Measurements from ENCODE around the gene DNLZ. TPM values are rescaled to one million over a fixed set of nuclear protein-coding genes. Genes with fewer than 3 reads are reported as not detected.

DNLZ gene
- total and polyA plus RNA-seq, 9 of the 15 experiments (the other 6 are each of a cell fraction or from before 2014, with no cell fraction given) = 0.17 to 44.6 (median 3.4) TPM

DNA sequence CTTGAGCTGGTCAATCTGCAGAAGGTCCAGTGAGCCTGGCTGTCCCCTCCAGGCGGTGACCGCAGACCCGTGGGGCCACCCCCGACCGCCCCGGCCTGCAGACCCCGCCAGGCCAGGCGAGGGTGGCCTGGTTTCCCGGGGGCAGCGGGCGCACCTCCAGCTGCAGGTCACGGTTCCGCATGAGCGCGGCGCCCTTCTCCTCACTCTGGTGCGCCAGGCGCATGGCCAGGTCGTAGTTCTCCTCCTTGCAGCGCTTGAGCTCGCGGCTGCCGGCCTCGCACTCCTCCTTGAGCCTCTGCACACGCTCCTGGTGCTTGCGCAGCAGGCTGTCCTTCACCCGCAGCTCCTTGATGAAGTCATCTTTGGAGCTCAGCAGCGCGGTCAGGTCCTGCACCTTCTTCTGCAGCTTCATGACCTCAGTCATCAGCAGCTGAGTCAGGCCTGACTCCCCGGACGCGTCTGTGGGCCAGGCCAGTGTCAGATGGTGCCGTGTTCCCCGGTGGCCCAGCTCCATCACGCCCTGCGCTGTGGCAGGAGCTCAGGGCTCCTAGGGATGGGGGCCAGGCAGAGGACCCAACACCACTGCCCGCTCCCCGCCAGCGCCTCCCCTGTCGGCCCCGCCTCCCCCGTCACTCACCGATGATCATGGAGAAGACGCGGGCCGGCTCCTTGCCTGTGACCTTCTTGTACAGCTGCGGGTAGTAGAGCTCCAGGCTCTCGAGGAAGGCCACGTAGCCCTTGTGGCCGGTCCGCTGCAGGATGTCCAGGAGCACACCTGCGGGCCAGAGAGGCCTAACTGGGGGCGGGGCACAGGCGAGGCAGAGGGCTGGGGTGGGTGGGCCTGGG, 7.4 kb upstream of the DNLZ start (continued):
- TF ChIP-seq, protein P1, sequence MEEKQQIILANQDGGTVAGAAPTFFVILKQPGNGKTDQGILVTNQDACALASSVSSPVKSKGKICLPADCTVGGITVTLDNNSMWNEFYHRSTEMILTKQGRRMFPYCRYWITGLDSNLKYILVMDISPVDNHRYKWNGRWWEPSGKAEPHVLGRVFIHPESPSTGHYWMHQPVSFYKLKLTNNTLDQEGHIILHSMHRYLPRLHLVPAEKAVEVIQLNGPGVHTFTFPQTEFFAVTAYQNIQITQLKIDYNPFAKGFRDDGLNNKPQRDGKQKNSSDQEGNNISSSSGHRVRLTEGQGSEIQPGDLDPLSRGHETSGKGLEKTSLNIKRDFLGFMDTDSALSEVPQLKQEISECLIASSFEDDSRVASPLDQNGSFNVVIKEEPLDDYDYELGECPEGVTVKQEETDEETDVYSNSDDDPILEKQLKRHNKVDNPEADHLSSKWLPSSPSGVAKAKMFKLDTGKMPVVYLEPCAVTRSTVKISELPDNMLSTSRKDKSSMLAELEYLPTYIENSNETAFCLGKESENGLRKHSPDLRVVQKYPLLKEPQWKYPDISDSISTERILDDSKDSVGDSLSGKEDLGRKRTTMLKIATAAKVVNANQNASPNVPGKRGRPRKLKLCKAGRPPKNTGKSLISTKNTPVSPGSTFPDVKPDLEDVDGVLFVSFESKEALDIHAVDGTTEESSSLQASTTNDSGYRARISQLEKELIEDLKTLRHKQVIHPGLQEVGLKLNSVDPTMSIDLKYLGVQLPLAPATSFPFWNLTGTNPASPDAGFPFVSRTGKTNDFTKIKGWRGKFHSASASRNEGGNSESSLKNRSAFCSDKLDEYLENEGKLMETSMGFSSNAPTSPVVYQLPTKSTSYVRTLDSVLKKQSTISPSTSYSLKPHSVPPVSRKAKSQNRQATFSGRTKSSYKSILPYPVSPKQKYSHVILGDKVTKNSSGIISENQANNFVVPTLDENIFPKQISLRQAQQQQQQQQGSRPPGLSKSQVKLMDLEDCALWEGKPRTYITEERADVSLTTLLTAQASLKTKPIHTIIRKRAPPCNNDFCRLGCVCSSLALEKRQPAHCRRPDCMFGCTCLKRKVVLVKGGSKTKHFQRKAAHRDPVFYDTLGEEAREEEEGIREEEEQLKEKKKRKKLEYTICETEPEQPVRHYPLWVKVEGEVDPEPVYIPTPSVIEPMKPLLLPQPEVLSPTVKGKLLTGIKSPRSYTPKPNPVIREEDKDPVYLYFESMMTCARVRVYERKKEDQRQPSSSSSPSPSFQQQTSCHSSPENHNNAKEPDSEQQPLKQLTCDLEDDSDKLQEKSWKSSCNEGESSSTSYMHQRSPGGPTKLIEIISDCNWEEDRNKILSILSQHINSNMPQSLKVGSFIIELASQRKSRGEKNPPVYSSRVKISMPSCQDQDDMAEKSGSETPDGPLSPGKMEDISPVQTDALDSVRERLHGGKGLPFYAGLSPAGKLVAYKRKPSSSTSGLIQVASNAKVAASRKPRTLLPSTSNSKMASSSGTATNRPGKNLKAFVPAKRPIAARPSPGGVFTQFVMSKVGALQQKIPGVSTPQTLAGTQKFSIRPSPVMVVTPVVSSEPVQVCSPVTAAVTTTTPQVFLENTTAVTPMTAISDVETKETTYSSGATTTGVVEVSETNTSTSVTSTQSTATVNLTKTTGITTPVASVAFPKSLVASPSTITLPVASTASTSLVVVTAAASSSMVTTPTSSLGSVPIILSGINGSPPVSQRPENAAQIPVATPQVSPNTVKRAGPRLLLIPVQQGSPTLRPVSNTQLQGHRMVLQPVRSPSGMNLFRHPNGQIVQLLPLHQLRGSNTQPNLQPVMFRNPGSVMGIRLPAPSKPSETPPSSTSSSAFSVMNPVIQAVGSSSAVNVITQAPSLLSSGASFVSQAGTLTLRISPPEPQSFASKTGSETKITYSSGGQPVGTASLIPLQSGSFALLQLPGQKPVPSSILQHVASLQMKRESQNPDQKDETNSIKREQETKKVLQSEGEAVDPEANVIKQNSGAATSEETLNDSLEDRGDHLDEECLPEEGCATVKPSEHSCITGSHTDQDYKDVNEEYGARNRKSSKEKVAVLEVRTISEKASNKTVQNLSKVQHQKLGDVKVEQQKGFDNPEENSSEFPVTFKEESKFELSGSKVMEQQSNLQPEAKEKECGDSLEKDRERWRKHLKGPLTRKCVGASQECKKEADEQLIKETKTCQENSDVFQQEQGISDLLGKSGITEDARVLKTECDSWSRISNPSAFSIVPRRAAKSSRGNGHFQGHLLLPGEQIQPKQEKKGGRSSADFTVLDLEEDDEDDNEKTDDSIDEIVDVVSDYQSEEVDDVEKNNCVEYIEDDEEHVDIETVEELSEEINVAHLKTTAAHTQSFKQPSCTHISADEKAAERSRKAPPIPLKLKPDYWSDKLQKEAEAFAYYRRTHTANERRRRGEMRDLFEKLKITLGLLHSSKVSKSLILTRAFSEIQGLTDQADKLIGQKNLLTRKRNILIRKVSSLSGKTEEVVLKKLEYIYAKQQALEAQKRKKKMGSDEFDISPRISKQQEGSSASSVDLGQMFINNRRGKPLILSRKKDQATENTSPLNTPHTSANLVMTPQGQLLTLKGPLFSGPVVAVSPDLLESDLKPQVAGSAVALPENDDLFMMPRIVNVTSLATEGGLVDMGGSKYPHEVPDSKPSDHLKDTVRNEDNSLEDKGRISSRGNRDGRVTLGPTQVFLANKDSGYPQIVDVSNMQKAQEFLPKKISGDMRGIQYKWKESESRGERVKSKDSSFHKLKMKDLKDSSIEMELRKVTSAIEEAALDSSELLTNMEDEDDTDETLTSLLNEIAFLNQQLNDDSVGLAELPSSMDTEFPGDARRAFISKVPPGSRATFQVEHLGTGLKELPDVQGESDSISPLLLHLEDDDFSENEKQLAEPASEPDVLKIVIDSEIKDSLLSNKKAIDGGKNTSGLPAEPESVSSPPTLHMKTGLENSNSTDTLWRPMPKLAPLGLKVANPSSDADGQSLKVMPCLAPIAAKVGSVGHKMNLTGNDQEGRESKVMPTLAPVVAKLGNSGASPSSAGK (IDR thresholded peaks at IDR 0.05) = no peak
- TF ChIP-seq, protein P2, sequence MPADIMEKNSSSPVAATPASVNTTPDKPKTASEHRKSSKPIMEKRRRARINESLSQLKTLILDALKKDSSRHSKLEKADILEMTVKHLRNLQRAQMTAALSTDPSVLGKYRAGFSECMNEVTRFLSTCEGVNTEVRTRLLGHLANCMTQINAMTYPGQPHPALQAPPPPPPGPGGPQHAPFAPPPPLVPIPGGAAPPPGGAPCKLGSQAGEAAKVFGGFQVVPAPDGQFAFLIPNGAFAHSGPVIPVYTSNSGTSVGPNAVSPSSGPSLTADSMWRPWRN (IDR thresholded peaks at IDR 0.05; ENCODE audit: low read depth) = no peak
- TF ChIP-seq, protein P3, sequence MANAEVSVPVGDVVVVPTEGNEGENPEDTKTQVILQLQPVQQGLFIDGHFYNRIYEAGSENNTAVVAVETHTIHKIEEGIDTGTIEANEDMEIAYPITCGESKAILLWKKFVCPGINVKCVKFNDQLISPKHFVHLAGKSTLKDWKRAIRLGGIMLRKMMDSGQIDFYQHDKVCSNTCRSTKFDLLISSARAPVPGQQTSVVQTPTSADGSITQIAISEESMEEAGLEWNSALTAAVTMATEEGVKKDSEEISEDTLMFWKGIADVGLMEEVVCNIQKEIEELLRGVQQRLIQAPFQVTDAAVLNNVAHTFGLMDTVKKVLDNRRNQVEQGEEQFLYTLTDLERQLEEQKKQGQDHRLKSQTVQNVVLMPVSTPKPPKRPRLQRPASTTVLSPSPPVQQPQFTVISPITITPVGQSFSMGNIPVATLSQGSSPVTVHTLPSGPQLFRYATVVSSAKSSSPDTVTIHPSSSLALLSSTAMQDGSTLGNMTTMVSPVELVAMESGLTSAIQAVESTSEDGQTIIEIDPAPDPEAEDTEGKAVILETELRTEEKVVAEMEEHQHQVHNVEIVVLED (CRISPR knock-in tag; IDR thresholded peaks at IDR 0.05) = no peak
- TF ChIP-seq, protein P4, sequence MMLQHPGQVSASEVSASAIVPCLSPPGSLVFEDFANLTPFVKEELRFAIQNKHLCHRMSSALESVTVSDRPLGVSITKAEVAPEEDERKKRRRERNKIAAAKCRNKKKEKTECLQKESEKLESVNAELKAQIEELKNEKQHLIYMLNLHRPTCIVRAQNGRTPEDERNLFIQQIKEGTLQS (IDR thresholded peaks at IDR 0.05) = 0 out of 2 replicates have a peak, but pooled peaks have one; percentile 7
- TF ChIP-seq, protein P4 (CRISPR knock-in tag; conservative IDR thresholded peaks at IDR 0.05) = no peak
- TF ChIP-seq RAD51 (IDR thresholded peaks at IDR 0.05; ENCODE audit: borderline replicate concordance, low read depth) = no peak

Measured in K562 (cell line).